IMR-90 (cell line): ENCODE data around the gene NR5A1. TPM values are rescaled to one million over a fixed set of nuclear protein-coding genes. Genes with fewer than 3 reads are reported as not detected.

ENCODE experiments used
- ATAC-seq: fragments of 200-7000 bp; cut with Tn5 transposase; 2 replicates; pipeline ENCODE4 v1.9.1; 2020; ENCODE audit warnings: low read depth, mild to moderate bottlenecking, moderate library complexity
- BruUV-seq: library from RNA; stranded (reverse); fragments of 400-500 nt; replicated peaks from 2 replicates; lab custom pipeline; 2021; lab: Mats Ljungman, UMichigan
- CTCF ChIA-PET: fragments of 300-600 bp; formaldehyde crosslinking; extraction: SDS; loops from one replicate; lab custom pipeline; 2021; ENCODE audit warnings: antibody characterized with exemption; lab: Yijun Ruan, JAX
- POLR2A ChIA-PET: fragments of 300-600 bp; sonication (Branson Sonifier 250); formaldehyde crosslinking; loops from one replicate; lab custom pipeline; 2022; ENCODE audit warnings: antibody characterized with exemption; ENCODE audit not compliant: unreplicated experiment; lab: Charles Lee
- DNase-seq: peaks from one replicate; pipeline ENCODE4 v3.0.0; 2013
- H2AFZ ChIP-seq: replicated peaks from 2 replicates; pipeline ENCODE3; 2013; ENCODE audit warnings: low read length, mild to moderate bottlenecking; ENCODE audit not compliant: poor library complexity
- H2AK5ac ChIP-seq: 2 replicates; pipeline ENCODE4 v1.6.1; 2013; ENCODE audit warnings: low read depth, low read length, inconsistent platforms
- H2AK9ac ChIP-seq: replicated peaks from 2 replicates; pipeline ENCODE3; 2013; ENCODE audit warnings: mild to moderate bottlenecking, low read depth, low read length, moderate library complexity; ENCODE audit not compliant: poor library complexity
- H2BK120ac ChIP-seq: 2 replicates; pipeline ENCODE4 v1.6.1; 2013; ENCODE audit warnings: low read depth, low read length, inconsistent platforms
- H2BK15ac ChIP-seq: 3 replicates; pipeline ENCODE4 v1.6.1; 2013; ENCODE audit warnings: low read depth, low read length, inconsistent platforms
- H2BK20ac ChIP-seq: 2 replicates; pipeline ENCODE4 v1.6.1; 2013; ENCODE audit warnings: low read depth, mild to moderate bottlenecking, inconsistent platforms, low read length, moderate library complexity
- H2BK5ac ChIP-seq: 2 replicates; pipeline ENCODE4 v1.6.1; 2013; ENCODE audit warnings: mild to moderate bottlenecking, low read depth, low read length, inconsistent platforms; ENCODE audit not compliant: poor library complexity, severe bottlenecking
- H3K14ac ChIP-seq: replicated peaks from 2 replicates; pipeline ENCODE4 v1.6.1; 2013; ENCODE audit warnings: low read depth, low read length, inconsistent platforms
- H3K18ac ChIP-seq: 2 replicates; pipeline ENCODE4 v1.6.1; 2013; ENCODE audit warnings: low read depth, low read length, control low read depth
- H3K23ac ChIP-seq: 2 replicates; pipeline ENCODE4 v1.6.1; 2013; ENCODE audit warnings: low read depth, low read length, inconsistent platforms
- H3K27ac ChIP-seq: 2 replicates; pipeline ENCODE4 v1.5.1; 2013; ENCODE audit warnings: mild to moderate bottlenecking, control low read depth, low read length; ENCODE audit not compliant: insufficient read depth
- H3K27me3 ChIP-seq: 2 replicates; pipeline ENCODE4 v1.6.1; 2013; ENCODE audit warnings: low read length; ENCODE audit not compliant: control insufficient read depth, insufficient read depth
- H3K36me3 ChIP-seq: 2 replicates; pipeline ENCODE4 v1.6.1; 2013; ENCODE audit warnings: low read length, mixed read lengths; ENCODE audit not compliant: control insufficient read depth, insufficient read depth
- H3K4ac ChIP-seq: 2 replicates; pipeline ENCODE4 v1.6.1; 2013; ENCODE audit warnings: low read depth, low read length, inconsistent platforms
- H3K4me1 ChIP-seq: 2 replicates; pipeline ENCODE4 v1.6.1; 2013; ENCODE audit warnings: low read length, mixed read lengths; ENCODE audit not compliant: control insufficient read depth, insufficient read depth
- H3K4me2 ChIP-seq: 2 replicates; pipeline ENCODE4 v1.6.1; 2013; ENCODE audit warnings: low read depth, mild to moderate bottlenecking, control low read depth, low read length, moderate library complexity
- H3K4me3 ChIP-seq: 2 replicates; pipeline ENCODE4 v1.5.1; 2013; ENCODE audit warnings: low read depth, mild to moderate bottlenecking, control low read depth, low read length, moderate library complexity; ENCODE audit not compliant: insufficient read depth
- H3K56ac ChIP-seq: 2 replicates; pipeline ENCODE4 v1.6.1; 2013; ENCODE audit warnings: low read length, inconsistent platforms; ENCODE audit not compliant: insufficient read depth; ENCODE audit errors: extremely low read depth
- H3K79me1 ChIP-seq, 2 experiments: 2 replicates each; pipeline ENCODE4 v1.6.1; 2013; ENCODE audit warnings: low read length in 2 of 2, inconsistent platforms in 1 of 2, low read depth in 1 of 2
- H3K9ac ChIP-seq: 2 replicates; pipeline ENCODE4 v1.6.1; 2013; ENCODE audit warnings: low read depth, low read length, control low read depth
- H3K9me1 ChIP-seq: 2 replicates; pipeline ENCODE4 v1.6.1; 2013; ENCODE audit warnings: low read length, inconsistent platforms; ENCODE audit not compliant: insufficient read depth
- H3K9me3 ChIP-seq: 2 replicates; pipeline ENCODE4 v1.6.1; 2013; ENCODE audit warnings: low read length; ENCODE audit not compliant: control insufficient read depth, insufficient read depth
- H4K20me1 ChIP-seq: 2 replicates; pipeline ENCODE4 v1.6.1; 2013; ENCODE audit warnings: low read length, inconsistent platforms; ENCODE audit not compliant: insufficient read depth
- H4K5ac ChIP-seq: 2 replicates; pipeline ENCODE4 v1.6.1; 2013; ENCODE audit warnings: mild to moderate bottlenecking, low read depth, low read length, control low read depth
- H4K8ac ChIP-seq, 2 experiments: 2 replicates each; pipeline ENCODE4 v1.6.1; 2013; ENCODE audit warnings: low read depth in 2 of 2, low read length in 2 of 2, control low read depth in 1 of 2, inconsistent platforms in 1 of 2
- H4K91ac ChIP-seq: 2 replicates; pipeline ENCODE4 v1.6.1; 2013; ENCODE audit warnings: low read depth, low read length, inconsistent platforms; ENCODE audit not compliant: insufficient read depth
- BHLHE40 ChIP-seq: fragments of 150-350 bp; IDR thresholded peaks from 2 replicates; pipeline ENCODE4 v1.6.1; 2016; ENCODE audit warnings: mild to moderate bottlenecking, low read depth, low read length
- CEBPB ChIP-seq: IDR thresholded peaks from 2 replicates; pipeline ENCODE4 v1.6.1; 2012; ENCODE audit warnings: low read depth, low read length, improper control_type of control experiment
- CHD1 ChIP-seq: IDR thresholded peaks from 2 replicates; pipeline ENCODE4 v1.6.1; 2012; ENCODE audit warnings: low read depth, low read length, improper control_type of control experiment
- CTCF ChIP-seq: conservative IDR thresholded peaks from 2 replicates; pipeline ENCODE4 v1.5.1; 2012; ENCODE audit warnings: mild to moderate bottlenecking, low read depth, low read length, improper control_type of control experiment
- ELK1 ChIP-seq: fragments of 150-350 bp; IDR thresholded peaks from 2 replicates; pipeline ENCODE4 v1.6.1; 2016; ENCODE audit warnings: low read depth, mild to moderate bottlenecking, low read length, moderate library complexity, borderline replicate concordance
- FOS ChIP-seq: fragments of 150-350 bp; IDR thresholded peaks from 2 replicates; pipeline ENCODE4 v1.6.1; 2016; ENCODE audit warnings: low read depth, low read length
- MAFK ChIP-seq: IDR thresholded peaks from 2 replicates; pipeline ENCODE4 v1.6.1; 2012; ENCODE audit warnings: low read depth, low read length, improper control_type of control experiment
- MAZ ChIP-seq: IDR thresholded peaks from 2 replicates; pipeline ENCODE4 v1.6.1; 2012; ENCODE audit warnings: low read depth, mild to moderate bottlenecking, low read length, improper control_type of control experiment, moderate library complexity, borderline replicate concordance
- MXI1 ChIP-seq: IDR thresholded peaks from 2 replicates; pipeline ENCODE4 v1.6.1; 2012; ENCODE audit warnings: low read depth, mild to moderate bottlenecking, low read length, moderate library complexity, borderline replicate concordance
- NFE2L2 ChIP-seq: fragments of 150-350 bp; IDR thresholded peaks from 2 replicates; pipeline ENCODE4 v1.6.1; 2016; ENCODE audit warnings: low read depth, mild to moderate bottlenecking, low read length
- POLR2A ChIP-seq: IDR thresholded peaks from 2 replicates; pipeline ENCODE4 v1.6.1; 2012; ENCODE audit warnings: mild to moderate bottlenecking, low read depth, low read length
- RAD21 ChIP-seq: IDR thresholded peaks from 2 replicates; pipeline ENCODE4 v1.6.1; 2012; ENCODE audit warnings: low read length, improper control_type of control experiment
- RCOR1 ChIP-seq: IDR thresholded peaks from 2 replicates; pipeline ENCODE4 v1.6.1; 2012; ENCODE audit warnings: mild to moderate bottlenecking, low read length, improper control_type of control experiment; ENCODE audit not compliant: insufficient replicate concordance
- RFX5 ChIP-seq: IDR thresholded peaks from 2 replicates; pipeline ENCODE4 v1.8.0; 2012; ENCODE audit warnings: low read depth, mild to moderate bottlenecking, low read length, moderate library complexity
- SMC3 ChIP-seq: fragments of 150-350 bp; IDR thresholded peaks from 2 replicates; pipeline ENCODE4 v1.6.1; 2016; ENCODE audit warnings: low read depth, mild to moderate bottlenecking, antibody characterized with exemption, low read length, moderate library complexity
- USF2 ChIP-seq: fragments of 150-350 bp; IDR thresholded peaks from 2 replicates; pipeline ENCODE4 v1.6.1; 2017; ENCODE audit warnings: mild to moderate bottlenecking, antibody characterized with exemption, low read length, low read depth
- WGBS, 2 experiments: methylation state at CpG; one replicate each; pipeline versions ENCODE4 v1.1.5 to v1.1.7; 2013; ENCODE audit warnings: missing lambda C conversion rate in 2 of 2; ENCODE audit not compliant: insufficient read length in 1 of 2; ENCODE audit errors: extremely low coverage in 2 of 2; 5-methylcytosine and 5-hydroxymethylcytosine counted together
- dilution Hi-C: fragments of 300-500 bp; cut with HindIII; formaldehyde crosslinking; loops from one replicate; pipeline ENCODE4 v1.14.3; 2018; ENCODE audit warnings: low sequenced_read_pairs; ENCODE audit not compliant: unreplicated experiment
- in situ Hi-C: fragments of 300-500 bp; cut with MboI; formaldehyde crosslinking; loops from 3 replicates; pipeline ENCODE4 v1.14.3; 2019; ENCODE audit warnings: low sequenced_read_pairs, inconsistent platforms, mixed read lengths
- intact Hi-C: fragments of 100-400 bp; cut with micrococcal nuclease; formaldehyde crosslinking; loops from 2 replicates; pipeline ENCODE4 v1.10.0; 2022
- polyA plus RNA-seq, 3 experiments: library from polyadenylated mRNA; depleted of rRNA; stranded (reverse); fragments of >200 nt; gene quantifications; 2 replicates each; pipeline ENCODE4 v1.2.3, GENCODE V29; 2012; ENCODE audit warnings: low replicate concordance in 1 of 3
- total RNA-seq: library from RNA; depleted of rRNA; stranded (reverse); fragments of >200 nt; gene quantifications from 2 replicates; pipeline ENCODE4 v1.2.3, GENCODE V29; 2012

The NR5A1 gene
- total and polyA plus RNA-seq, 2 of the 4 experiments (the other 2 are of a cell fraction) = not detected

- Histone ChIP-seq H2BK120ac (no peak overlapping the region), H3K4ac (no peak overlapping the region), H3K23ac (no peak overlapping the region), H3K79me1 (no peaks in the 10 kb centered on the region), H3K4me3 (no peak overlapping the region), H3K14ac (no peak overlapping the region), H4K8ac (no peak overlapping the region), H3K27ac (no peak overlapping the region), H4K20me1 (no peaks in the 10 kb centered on the region), H3K9me1 (0 out of 2 replicates have a peak, but pooled peaks cover 3% of the 10 kb centered on the region), H2BK5ac (no peak overlapping the region), H2AFZ (peak overlapping the region; percentile 43), H3K9ac (no peak overlapping the region), H3K4me2 (no peak overlapping the region), H4K91ac (no peak overlapping the region), H2AK5ac (no peak overlapping the region), H3K56ac (no peak overlapping the region), H3K27me3 (peaks cover 76% of the 10 kb centered on the region), H2BK15ac (no peak overlapping the region), H2BK20ac (no peak overlapping the region), H2AK9ac (no peak overlapping the region), H3K18ac (no peak overlapping the region), H3K9me3 (no peaks in the 10 kb centered on the region), H3K4me1 (no peaks in the 10 kb centered on the region), H4K5ac (no peak overlapping the region), H3K36me3 (no peaks in the 10 kb centered on the region)
- dilution Hi-C loops (no loop called here), in situ Hi-C loops (no loop called here), intact Hi-C loops (no loop called here)
- BruUV-seq = no TSS peak
- ChIA-PET POLR2A (no interaction called here), CTCF (no interaction called here)
- no peak for TF ChIP-seq SMC3
- no peak for TF ChIP-seq MXI1
- TF ChIP-seq ELK1 = no peak
- TF ChIP-seq RAD21 = no peak
- TF ChIP-seq CHD1 = no peak
- no peak for TF ChIP-seq NFE2L2
- TF ChIP-seq CTCF = no peak
- no peak for TF ChIP-seq MAFK
- TF ChIP-seq RCOR1 = no peak
- no peak for TF ChIP-seq POLR2A
- TF ChIP-seq USF2 = no peak
- TF ChIP-seq RFX5 = no peak
- no peak for TF ChIP-seq BHLHE40
- no peak for TF ChIP-seq CEBPB
- TF ChIP-seq FOS = no peak
- TF ChIP-seq MAZ = no peak
- no peak for DNase-seq
- no CpG with 5 or more reads among the region's 13 CpGs for WGBS, 2 experiments
- no peak for ATAC-seq
These were observed 22.0 kb downstream of the NR5A1 start for GRCh38 chr9:124485201-124485600.
